D341Med (cell line): Measurements from ENCODE around the gene MEGF10.

Experiments
- DNase-seq: peaks from one replicate; pipeline ENCODE4 v3.0.0; 2012; ENCODE audit warnings: low spot score

MEGF10 gene

GRCh38 chr5:127411381-127411780 lies 120.8 kb downstream of the MEGF10 start:
- no peak for DNase-seq

GRCh38 chr5:127412698-127413097 lies 122.1 kb downstream of the MEGF10 start:
- no peak for DNase-seq

GRCh38 chr5:127415034-127415433 lies 124.4 kb downstream of the MEGF10 start:
- no peak for DNase-seq

- DNase-seq: no peak
These were observed 126.3 kb downstream of the MEGF10 start for GRCh38 chr5:127416906-127417305.

GRCh38 chr5:127417528-127417927 lies 126.9 kb downstream of the MEGF10 start:
- DNase-seq: no peak

GRCh38 chr5:127418367-127418766 lies 127.8 kb downstream of the MEGF10 start:
- DNase-seq: no peak

GRCh38 chr5:127418974-127419682 lies 128.5 kb downstream of the MEGF10 start:
- no peak for DNase-seq

GRCh38 chr5:127419683-127420257 lies 129.2 kb downstream of the MEGF10 start:
- DNase-seq: no peak

- no peak for DNase-seq
These were observed 130.2 kb downstream of the MEGF10 start for GRCh38 chr5:127420758-127421157.

GRCh38 chr5:127421471-127421870 lies 130.9 kb downstream of the MEGF10 start:
- DNase-seq: no peak

GRCh38 chr5:127423173-127423798 lies 132.7 kb downstream of the MEGF10 start:
- DNase-seq: no peak

- no peak for DNase-seq
These were observed 134.4 kb downstream of the MEGF10 start for GRCh38 chr5:127425037-127425436.

GRCh38 chr5:127425868-127426267 lies 135.3 kb downstream of the MEGF10 start:
- no peak for DNase-seq

GRCh38 chr5:127426661-127427060 lies 136.1 kb downstream of the MEGF10 start:
- no peak for DNase-seq

GRCh38 chr5:127428276-127428675 lies 137.7 kb downstream of the MEGF10 start:
- DNase-seq: no peak

GRCh38 chr5:127428748-127429147 lies 138.2 kb downstream of the MEGF10 start:
- DNase-seq: no peak

GRCh38 chr5:127429928-127430327 lies 139.3 kb downstream of the MEGF10 start:
- no peak for DNase-seq

- DNase-seq: no peak
These were observed 140.0 kb downstream of the MEGF10 start for GRCh38 chr5:127430627-127431026.

GRCh38 chr5:127431977-127432585 lies 141.5 kb downstream of the MEGF10 start:
- no peak for DNase-seq

GRCh38 chr5:127433526-127433925 lies 142.9 kb downstream of the MEGF10 start:
- no peak for DNase-seq

GRCh38 chr5:127434588-127434987 lies 144.0 kb downstream of the MEGF10 start:
- no peak for DNase-seq

GRCh38 chr5:127435821-127436220 lies 145.2 kb downstream of the MEGF10 start:
- no peak for DNase-seq

GRCh38 chr5:127439644-127440043 lies 149.0 kb downstream of the MEGF10 start:
- DNase-seq: no peak
